Mesendoderm (in vitro differentiated cells): Measurements from ENCODE around the gene SMTNL2.
"Not testable (repeated sequence)": the region's sequence is repeated elsewhere in the genome, so short reads cannot be mapped to it uniquely, and the experiment has no call there.

Source experiments
- DNase-seq: peaks from one replicate; pipeline ENCODE4 v3.0.0; 2013
- H2AK5ac ChIP-seq: 2 replicates; pipeline ENCODE4 v1.6.1; 2013; ENCODE audit warnings: low read length, inconsistent platforms
- H2BK120ac ChIP-seq: 2 replicates; pipeline ENCODE4 v1.6.1; 2013; ENCODE audit warnings: low read depth, mild to moderate bottlenecking, low read length, moderate library complexity, mixed read lengths
- H2BK15ac ChIP-seq: replicated peaks from 2 replicates; pipeline ENCODE4 v1.6.1; 2013; ENCODE audit warnings: low read depth, mild to moderate bottlenecking, moderate library complexity
- H2BK5ac ChIP-seq: 2 replicates; pipeline ENCODE4 v1.6.1; 2013; ENCODE audit warnings: low read length, inconsistent platforms
- H3K18ac ChIP-seq: 2 replicates; pipeline ENCODE4 v1.6.1; 2013; ENCODE audit warnings: mild to moderate bottlenecking, low read length, mixed read lengths
- H3K23ac ChIP-seq: one replicate; pipeline ENCODE4 v1.6.1; 2013; ENCODE audit warnings: low read length
- H3K27ac ChIP-seq: 2 replicates; pipeline ENCODE4 v1.5.1; 2013; ENCODE audit warnings: low read depth, mild to moderate bottlenecking, inconsistent platforms, low read length, moderate library complexity
- H3K27me3 ChIP-seq: 2 replicates; pipeline ENCODE4 v1.6.1; 2013; ENCODE audit warnings: low read length, control low read depth, mild to moderate bottlenecking, inconsistent platforms; ENCODE audit not compliant: insufficient read depth, poor library complexity
- H3K36me3 ChIP-seq: 2 replicates; pipeline ENCODE4 v1.6.1; 2013; ENCODE audit warnings: low read length, inconsistent platforms; ENCODE audit not compliant: control insufficient read depth, insufficient read depth
- H3K4ac ChIP-seq: one replicate; pipeline ENCODE4 v1.6.1; 2013; ENCODE audit warnings: low read depth, mild to moderate bottlenecking, low read length, moderate library complexity
- H3K4me1 ChIP-seq: 2 replicates; pipeline ENCODE4 v1.6.1; 2013; ENCODE audit warnings: low read depth, low read length, inconsistent platforms; ENCODE audit not compliant: control insufficient read depth
- H3K4me2 ChIP-seq: 2 replicates; pipeline ENCODE4 v1.6.1; 2013; ENCODE audit warnings: low read length
- H3K4me3 ChIP-seq: 2 replicates; pipeline ENCODE4 v1.5.1; 2013; ENCODE audit warnings: mild to moderate bottlenecking, low read length
- H3K56ac ChIP-seq: one replicate; pipeline ENCODE4 v1.6.1; 2013; ENCODE audit warnings: low read length
- H3K79me1 ChIP-seq: 2 replicates; pipeline ENCODE4 v1.6.1; 2013; ENCODE audit warnings: low read length, inconsistent platforms
- H3K79me2 ChIP-seq: 2 replicates; pipeline ENCODE4 v1.6.1; 2013; ENCODE audit warnings: mild to moderate bottlenecking, low read length; ENCODE audit not compliant: control insufficient read depth, insufficient read depth
- H3K9ac ChIP-seq: 2 replicates; pipeline ENCODE4 v1.6.1; 2013; ENCODE audit warnings: low read length, inconsistent platforms
- H4K5ac ChIP-seq: one replicate; pipeline ENCODE4 v1.6.1; 2013; ENCODE audit warnings: low read length
- H4K8ac ChIP-seq: one replicate; pipeline ENCODE4 v1.6.1; 2013; ENCODE audit warnings: low read depth, mild to moderate bottlenecking, control low read depth, low read length, moderate library complexity
- WGBS: extraction: QIAGEN DNeasy Blood & Tissue Kit; methylation state at CpG from one replicate; pipeline ENCODE4 v1.1.7; 2013; ENCODE audit warnings: low lambda C conversion rate, missing lambda C conversion rate; ENCODE audit not compliant: insufficient coverage; ENCODE audit errors: extremely low coverage; 5-methylcytosine and 5-hydroxymethylcytosine counted together

Gene SMTNL2

DNA sequence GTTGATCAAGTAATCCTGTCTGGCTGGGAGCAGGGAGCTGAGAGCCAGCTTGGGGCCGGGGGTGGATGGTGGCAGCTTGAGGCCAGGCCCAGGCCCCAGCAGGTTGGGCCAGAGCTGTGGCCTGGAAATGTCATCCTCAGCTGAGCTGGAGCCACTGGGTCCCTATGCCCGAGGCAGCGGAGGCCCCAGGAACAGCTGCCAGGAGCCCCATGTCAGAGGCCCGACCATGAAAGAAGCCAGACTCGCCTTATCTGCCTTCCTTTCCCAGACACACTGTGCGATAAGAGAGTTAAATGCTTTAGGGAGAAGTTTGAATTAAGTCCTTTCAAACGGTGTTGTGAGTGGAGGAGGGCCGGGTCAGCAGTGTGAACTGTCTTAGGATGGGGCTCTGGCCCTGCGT lies 3.5 kb downstream of the SMTNL2 start:
- DNase-seq = peak; percentile 54
- Histone ChIP-seq H2BK15ac (no peak overlapping the region), H3K23ac (no peak overlapping the region), H3K27me3 (peaks cover 15% of the 10 kb centered on the region), H3K4me1 (no peaks in the 10 kb centered on the region), H3K36me3 (no peaks in the 10 kb centered on the region), H2BK120ac (no peak overlapping the region), H2BK5ac (no peak overlapping the region), H3K79me2 (no peaks in the 10 kb centered on the region), H2AK5ac (no peak overlapping the region), H3K9ac (no peak overlapping the region), H4K8ac (no peak overlapping the region), H3K4me2 (no peak overlapping the region), H3K18ac (no peak overlapping the region), H3K79me1 (no peaks in the 10 kb centered on the region), H3K4ac (no peak overlapping the region), H3K56ac (no peak overlapping the region), H4K5ac (no peak overlapping the region), H3K4me3 (no peak overlapping the region), H3K27ac (no peak overlapping the region)
- WGBS = no CpG with 5 or more reads among the region's 9 CpGs

DNA sequence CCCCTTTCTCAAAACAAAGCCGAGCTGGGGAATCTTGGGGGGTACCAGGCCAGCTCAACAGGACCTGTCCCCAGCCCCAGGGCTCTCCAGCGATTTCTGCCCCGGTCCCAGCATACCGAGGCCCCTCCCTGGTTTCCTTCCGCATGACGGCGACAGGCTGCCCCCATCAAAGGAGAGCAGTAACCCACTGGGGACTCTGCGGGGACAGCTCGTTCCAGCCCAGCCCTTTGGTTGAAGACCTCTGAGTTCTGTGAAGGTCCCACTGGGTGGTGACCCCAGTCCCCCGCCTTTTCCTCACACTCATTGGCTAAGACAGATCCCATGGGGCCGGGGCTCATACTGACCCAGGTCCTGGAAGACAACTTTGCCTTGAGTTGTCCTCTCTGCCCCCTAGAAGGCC lies 4.1 kb downstream of the SMTNL2 start:
- H2AK5ac ChIP-seq = no peak overlapping the region
- no peak overlapping the region for H3K9ac ChIP-seq
- H3K4me1 ChIP-seq = no peaks in the 10 kb centered on the region
- H3K4ac ChIP-seq = no peak overlapping the region
- no peak for DNase-seq
- H4K5ac ChIP-seq = no peak overlapping the region
- H3K27ac ChIP-seq = no peak overlapping the region
- no peaks in the 10 kb centered on the region for H3K36me3 ChIP-seq
- no peak overlapping the region for H3K56ac ChIP-seq
- no peak overlapping the region for H3K18ac ChIP-seq
- H3K27me3 ChIP-seq = peaks cover 12% of the 10 kb centered on the region
- H3K4me3 ChIP-seq = no peak overlapping the region
- H3K79me1 ChIP-seq = no peaks in the 10 kb centered on the region
- no peaks in the 10 kb centered on the region for H3K79me2 ChIP-seq
- no peak overlapping the region for H2BK15ac ChIP-seq
- H3K4me2 ChIP-seq = no peak overlapping the region
- WGBS = no CpG with 5 or more reads among the region's 11 CpGs
- H4K8ac ChIP-seq = no peak overlapping the region
- no peak overlapping the region for H3K23ac ChIP-seq
- no peak overlapping the region for H2BK120ac ChIP-seq
- no peak overlapping the region for H2BK5ac ChIP-seq

DNA sequence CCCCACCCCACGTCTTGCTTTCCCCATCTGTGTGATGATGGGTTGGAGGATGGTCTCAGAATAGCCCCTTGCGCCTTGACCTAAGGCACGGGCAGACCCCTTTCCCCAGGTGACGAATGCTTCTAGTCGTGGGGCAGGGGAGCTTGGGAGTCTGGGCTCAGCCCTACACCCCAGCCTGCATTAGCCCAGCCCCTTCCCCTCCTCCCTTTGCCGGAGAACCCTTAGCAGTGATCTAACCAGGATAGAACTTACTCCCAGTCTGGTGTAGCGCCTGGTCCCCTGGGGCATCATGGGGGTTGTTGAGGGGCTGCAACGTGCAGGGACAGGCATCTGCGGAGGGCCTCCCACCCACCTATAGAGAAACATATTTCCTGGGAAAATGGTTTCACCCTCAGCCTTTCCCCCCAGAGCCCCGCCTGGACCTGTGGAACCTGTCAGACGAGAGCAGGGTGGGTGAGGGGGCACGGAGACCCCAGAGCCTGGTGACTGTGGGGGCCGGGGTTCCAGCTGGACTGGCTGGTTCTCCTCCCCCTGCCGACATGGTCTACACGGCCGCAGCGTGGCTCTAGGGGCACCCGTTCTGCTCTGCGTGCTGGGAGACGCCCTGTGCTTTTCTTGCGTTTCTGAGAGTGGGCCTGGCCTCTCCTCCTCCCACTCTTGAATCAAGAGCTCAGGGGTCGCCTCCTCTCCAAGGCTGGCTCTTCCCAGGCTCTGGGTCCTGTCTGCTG lies 4.7 kb downstream of the SMTNL2 start:
- H3K23ac ChIP-seq = no peak overlapping the region
- no peak overlapping the region for H3K27ac ChIP-seq
- no peak overlapping the region for H2BK5ac ChIP-seq
- WGBS = no CpG with 5 or more reads among the region's 22 CpGs
- H2AK5ac ChIP-seq = no peak overlapping the region
- no peak overlapping the region for H3K9ac ChIP-seq
- H3K27me3 ChIP-seq = peaks cover 10% of the 10 kb centered on the region
- H3K18ac ChIP-seq = no peak overlapping the region
- no peaks in the 10 kb centered on the region for H3K4me1 ChIP-seq
- no peak overlapping the region for H4K5ac ChIP-seq
- H2BK120ac ChIP-seq = no peak overlapping the region
- H3K4me2 ChIP-seq = no peak overlapping the region
- no peak overlapping the region for H4K8ac ChIP-seq
- no peak overlapping the region for H2BK15ac ChIP-seq
- no peak overlapping the region for H3K56ac ChIP-seq
- H3K4me3 ChIP-seq = no peak overlapping the region
- no peaks in the 10 kb centered on the region for H3K79me1 ChIP-seq
- no peak overlapping the region for H3K4ac ChIP-seq
- no peaks in the 10 kb centered on the region for H3K36me3 ChIP-seq
- H3K79me2 ChIP-seq = no peaks in the 10 kb centered on the region
- DNase-seq = no peak

DNA sequence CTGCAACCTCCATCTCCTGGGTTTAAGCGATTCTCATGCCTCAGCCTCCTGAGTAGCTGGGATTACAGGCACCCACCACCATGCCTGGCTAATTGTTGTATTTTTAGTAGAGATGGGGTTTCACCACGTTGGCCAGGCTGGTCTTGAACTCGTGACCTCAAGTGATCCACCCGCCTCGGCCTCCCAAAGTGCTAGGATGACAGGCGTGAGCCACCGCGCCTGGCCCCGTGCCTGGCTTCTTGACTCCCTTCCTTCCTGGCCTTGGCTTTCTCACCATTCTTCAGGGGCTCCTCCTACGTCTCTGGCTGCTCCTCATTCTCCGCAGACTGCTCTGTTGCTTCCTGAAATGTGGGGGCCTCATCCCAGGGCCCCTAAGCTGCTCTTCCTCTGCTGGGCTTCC lies 5.7 kb downstream of the SMTNL2 start:
- not testable (repeated sequence) for H3K4me1 ChIP-seq, H3K23ac ChIP-seq
- WGBS = no CpG with 5 or more reads among the region's 11 CpGs

DNA sequence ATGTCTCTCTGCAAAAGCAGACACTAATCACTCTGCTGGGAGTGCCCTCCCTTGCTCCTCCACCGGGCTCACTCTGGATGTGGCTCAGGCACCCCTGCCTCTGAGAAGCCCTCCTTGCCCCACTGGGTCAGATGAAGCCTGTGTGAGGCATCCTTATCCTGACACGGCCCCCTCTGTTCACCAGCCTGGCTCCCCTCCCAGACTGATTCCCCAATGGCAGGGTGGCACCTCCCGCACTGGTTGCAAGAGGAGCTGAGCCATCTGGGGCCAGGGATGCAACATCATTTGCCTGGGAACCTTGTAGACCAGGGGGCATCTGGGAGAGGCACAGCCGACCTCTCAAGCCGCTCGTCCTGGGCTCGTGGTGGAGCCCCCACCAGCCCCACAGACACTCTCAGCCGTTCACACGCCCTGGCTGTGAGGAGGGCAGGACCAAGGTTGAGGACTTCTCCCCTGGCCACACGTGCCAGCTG lies 6.7 kb downstream of the SMTNL2 start:
- Histone ChIP-seq H3K27ac (no peak overlapping the region), H3K4me1 (peaks cover 2% of the 10 kb centered on the region), H3K4ac (no peak overlapping the region), H4K5ac (no peak overlapping the region), H3K18ac (no peak overlapping the region), H4K8ac (no peak overlapping the region), H2BK15ac (no peak overlapping the region), H3K79me2 (no peaks in the 10 kb centered on the region), H2AK5ac (no peak overlapping the region), H3K4me3 (no peak overlapping the region), H2BK120ac (no peak overlapping the region), H3K27me3 (no peaks in the 10 kb centered on the region), H3K23ac (no peak overlapping the region), H3K36me3 (no peaks in the 10 kb centered on the region), H3K56ac (no peak overlapping the region), H3K79me1 (no peaks in the 10 kb centered on the region), H2BK5ac (no peak overlapping the region), H3K9ac (no peak overlapping the region), H3K4me2 (no peak overlapping the region)
- no peak for DNase-seq
- WGBS = no CpG with 5 or more reads among the region's 10 CpGs

More for the DNA sequence above, 5.7 kb downstream of the SMTNL2 start:
- not testable (repeated sequence) for H2AK5ac ChIP-seq, H3K27ac ChIP-seq, H3K4ac ChIP-seq, H4K8ac ChIP-seq, H2BK120ac ChIP-seq, H3K18ac ChIP-seq, H2BK15ac ChIP-seq, DNase-seq, H3K4me2 ChIP-seq, H3K9ac ChIP-seq, H3K4me3 ChIP-seq, H3K36me3 ChIP-seq, H3K56ac ChIP-seq, H3K27me3 ChIP-seq, H4K5ac ChIP-seq, H3K79me2 ChIP-seq, H3K79me1 ChIP-seq, H2BK5ac ChIP-seq

DNA sequence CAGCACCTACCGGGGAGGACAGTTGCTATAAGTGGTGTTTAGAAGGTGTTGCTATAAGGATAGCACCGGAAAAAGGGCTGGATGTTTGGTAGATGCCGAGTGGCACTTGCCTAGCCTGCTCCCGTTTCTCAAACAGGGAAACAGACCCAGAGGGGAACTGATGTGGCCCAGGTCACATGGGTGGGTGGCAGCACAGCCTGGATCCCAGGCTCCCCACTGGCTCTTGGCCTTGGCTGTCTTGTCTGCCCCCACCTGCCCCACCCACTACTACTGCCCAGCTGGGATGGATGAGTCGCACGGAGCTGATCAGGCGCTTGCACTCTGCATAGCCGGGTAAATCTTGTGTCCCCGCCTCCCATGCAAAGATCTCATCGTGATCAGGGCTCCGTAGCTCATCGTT lies 7.2 kb downstream of the SMTNL2 start:
- H4K8ac ChIP-seq = no peak overlapping the region
- H2BK15ac ChIP-seq = no peak overlapping the region
- no peak overlapping the region for H3K27ac ChIP-seq
- H3K79me1 ChIP-seq = no peaks in the 10 kb centered on the region
- H4K5ac ChIP-seq = no peak overlapping the region
- H2BK5ac ChIP-seq = no peak overlapping the region
- H2BK120ac ChIP-seq = no peak overlapping the region
- no peaks in the 10 kb centered on the region for H3K79me2 ChIP-seq
- no peaks in the 10 kb centered on the region for H3K36me3 ChIP-seq
- no peak overlapping the region for H2AK5ac ChIP-seq
- H3K56ac ChIP-seq = no peak overlapping the region
- no peak overlapping the region for H3K4me2 ChIP-seq
- no peak overlapping the region for H3K9ac ChIP-seq
- no peaks in the 10 kb centered on the region for H3K27me3 ChIP-seq
- no peak for DNase-seq
- no peak overlapping the region for H3K23ac ChIP-seq
- no peak overlapping the region for H3K4ac ChIP-seq
- H3K4me3 ChIP-seq = no peak overlapping the region
- WGBS = no CpG with 5 or more reads among the region's 12 CpGs
- no peak overlapping the region for H3K18ac ChIP-seq
- peaks cover 2% of the 10 kb centered on the region for H3K4me1 ChIP-seq
